H1 (cell line): Measurements from ENCODE around the gene MPZ. TPM values are rescaled to one million over a fixed set of nuclear protein-coding genes. Genes with fewer than 3 reads are reported as not detected.
"Not testable (repeated sequence)": the region's sequence is repeated elsewhere in the genome, so short reads cannot be mapped to it uniquely, and the experiment has no call there.

Experiments
- CTCF ChIA-PET: fragments of 300-600 bp; sonication (Branson Sonifier 250); formaldehyde crosslinking; loops from one replicate; lab custom pipeline; 2021; ENCODE audit not compliant: partially characterized antibody; lab: Charles Lee
- POLR2A ChIA-PET: fragments of 300-600 bp; sonication (Branson Sonifier 250); formaldehyde crosslinking; loops from one replicate; lab custom pipeline; 2021; ENCODE audit warnings: inconsistent platforms; ENCODE audit not compliant: partially characterized antibody; lab: Charles Lee
- DNase-seq, 2 experiments: peaks; one replicate each; pipeline versions ENCODE4 v3.0.0 to v3.0.0-alpha.2; 2010 to 2022; ENCODE audit warnings: low spot score in 2 of 2, low read depth in 1 of 2, mixed read lengths in 1 of 2
- FAIRE-seq: peaks from 2 replicates; lab custom pipeline; 2011; peaks lifted over from hg19 to GRCh38; lab: Jason Lieb, UNC
- H2AFZ ChIP-seq: 2 replicates; pipeline ENCODE4 v1.8.1; 2012; ENCODE audit warnings: low read length, inconsistent platforms
- H2AK5ac ChIP-seq: 2 replicates; pipeline ENCODE4 v1.6.1; 2013; ENCODE audit warnings: low read depth, low read length
- H2BK120ac ChIP-seq: replicated peaks from 2 replicates; pipeline ENCODE3; 2013; ENCODE audit warnings: low read depth, low read length, inconsistent platforms
- H2BK12ac ChIP-seq: 2 replicates; pipeline ENCODE4 v1.6.1; 2013; ENCODE audit warnings: low read depth, low read length
- H2BK15ac ChIP-seq: 2 replicates; pipeline ENCODE4 v1.6.1; 2013; ENCODE audit warnings: low read length
- H2BK20ac ChIP-seq: 2 replicates; pipeline ENCODE4 v1.6.1; 2013; ENCODE audit warnings: low read length
- H2BK5ac ChIP-seq: 2 replicates; pipeline ENCODE4 v1.6.1; 2013; ENCODE audit warnings: low read depth, low read length
- H3K14ac ChIP-seq: 2 replicates; pipeline ENCODE4 v1.6.1; 2013; ENCODE audit warnings: inconsistent platforms; ENCODE audit not compliant: insufficient read length
- H3K18ac ChIP-seq: 2 replicates; pipeline ENCODE4 v1.6.1; 2013; ENCODE audit warnings: low read length; ENCODE audit errors: extremely low read depth
- H3K23ac ChIP-seq: 2 replicates; pipeline ENCODE4 v1.6.1; 2013; ENCODE audit warnings: inconsistent platforms; ENCODE audit not compliant: insufficient read length
- H3K23me2 ChIP-seq: 2 replicates; pipeline ENCODE4 v1.6.1; 2013; ENCODE audit warnings: low read depth, low read length
- H3K27ac ChIP-seq: 2 replicates; pipeline ENCODE4 v1.6.1; 2011; ENCODE audit warnings: low read depth, low read length, inconsistent platforms
- H3K27me3 ChIP-seq, 4 experiments: replicated peaks in 1 of 4; 1 replicate in 1 of 4; 2 replicates in 3 of 4; pipeline versions ENCODE4 v1.6.1 to v1.8.1; 2011 to 2013; ENCODE audit warnings: low read length in 3 of 4, mild to moderate bottlenecking in 3 of 4, inconsistent platforms in 2 of 4, mixed read lengths in 2 of 4, moderate library complexity in 1 of 4; ENCODE audit not compliant: control insufficient read depth in 3 of 4, insufficient read depth in 3 of 4; ENCODE audit errors: extremely low read depth in 1 of 4
- H3K36me3 ChIP-seq, 4 experiments: 2 replicates each; pipeline versions ENCODE4 v1.6.1 to v1.8.1; 2011 to 2013; ENCODE audit warnings: mild to moderate bottlenecking in 4 of 4, low read length in 3 of 4, moderate library complexity in 2 of 4, control low read depth in 1 of 4, inconsistent platforms in 1 of 4; ENCODE audit not compliant: insufficient read depth in 4 of 4, control insufficient read depth in 2 of 4
- H3K4ac ChIP-seq: replicated peaks from 2 replicates; pipeline ENCODE3; 2013; ENCODE audit warnings: low read length, low read depth, mixed read lengths, inconsistent platforms; ENCODE audit not compliant: insufficient read length
- H3K4me1 ChIP-seq, 4 experiments: replicated peaks in 1 of 4; 1 replicate in 1 of 4; 2 replicates in 3 of 4; pipeline versions ENCODE4 v1.6.1 to v1.8.1; 2011 to 2013; ENCODE audit warnings: low read length in 3 of 4, inconsistent platforms in 2 of 4, mixed read lengths in 1 of 4; ENCODE audit not compliant: insufficient read depth in 4 of 4, control insufficient read depth in 3 of 4
- H3K4me2 ChIP-seq, 2 experiments: 2 replicates each; pipeline versions ENCODE4 v1.6.1 to v1.8.1; 2011 to 2013; ENCODE audit warnings: low read depth in 2 of 2, low read length in 2 of 2, control low read depth in 1 of 2, inconsistent platforms in 1 of 2, mild to moderate bottlenecking in 1 of 2; ENCODE audit not compliant: insufficient read depth in 1 of 2
- H3K4me3 ChIP-seq, 4 experiments: fragments of 200-600, 300-600 bp in 1 of 4; sonication (generic), shearing (Covaris generic), sonication (Bioruptor Twin) in 1 of 4; 2 replicates each; pipeline versions ENCODE4 v1.5.1 to v1.8.1; 2011 to 2016; ENCODE audit warnings: low read length in 4 of 4, low read depth in 3 of 4, control low read depth in 2 of 4, inconsistent platforms in 2 of 4, mild to moderate bottlenecking in 2 of 4, mixed read lengths in 1 of 4, moderate library complexity in 1 of 4; ENCODE audit not compliant: insufficient read depth in 2 of 4; ENCODE audit errors: extremely low read depth in 1 of 4
- H3K56ac ChIP-seq: replicated peaks from 2 replicates; pipeline ENCODE3; 2013; ENCODE audit warnings: low read depth, mild to moderate bottlenecking, mixed read lengths, low read length, inconsistent platforms; ENCODE audit not compliant: insufficient read length
- H3K79me1 ChIP-seq: 2 replicates; pipeline ENCODE4 v1.6.1; 2013; ENCODE audit warnings: low read depth, low read length, control low read depth
- H3K79me2 ChIP-seq, 2 experiments: 2 replicates each; pipeline versions ENCODE4 v1.6.1 to v1.8.1; 2012 to 2013; ENCODE audit warnings: low read length in 2 of 2, mild to moderate bottlenecking in 2 of 2, inconsistent platforms in 1 of 2; ENCODE audit not compliant: insufficient read depth in 2 of 2, control insufficient read depth in 1 of 2
- H3K9ac ChIP-seq, 4 experiments: replicated peaks in 1 of 4; 1 replicate in 1 of 4; 2 replicates in 3 of 4; pipeline versions ENCODE4 v1.6.1 to v1.8.1; 2011 to 2013; ENCODE audit warnings: low read depth in 3 of 4, low read length in 3 of 4, control low read depth in 2 of 4, mild to moderate bottlenecking in 2 of 4, moderate library complexity in 2 of 4, inconsistent platforms in 1 of 4; ENCODE audit errors: extremely low read depth in 1 of 4
- H3K9me3 ChIP-seq, 2 experiments: 2 replicates each; pipeline versions ENCODE4 v1.6.1 to v1.8.1; 2012 to 2013; ENCODE audit warnings: mild to moderate bottlenecking in 2 of 2, moderate library complexity in 2 of 2, control low read depth in 1 of 2, inconsistent platforms in 1 of 2, low read depth in 1 of 2, low read length in 1 of 2, mixed read lengths in 1 of 2; ENCODE audit not compliant: insufficient read depth in 2 of 2
- H4K20me1 ChIP-seq, 2 experiments: replicated peaks in 1 of 2; 2 replicates each; pipeline versions ENCODE3 to v1.8.1; 2011 to 2013; ENCODE audit warnings: inconsistent platforms in 2 of 2, low read length in 2 of 2, mild to moderate bottlenecking in 1 of 2; ENCODE audit not compliant: insufficient read depth in 2 of 2, control insufficient read depth in 1 of 2
- H4K5ac ChIP-seq: 2 replicates; pipeline ENCODE4 v1.6.1; 2013; ENCODE audit warnings: low read length, low read depth, mixed read lengths, inconsistent platforms; ENCODE audit not compliant: insufficient read length
- H4K8ac ChIP-seq: 2 replicates; pipeline ENCODE4 v1.8.0; 2013; ENCODE audit warnings: mild to moderate bottlenecking, moderate library complexity, low read length, inconsistent platforms; ENCODE audit not compliant: insufficient read depth; ENCODE audit errors: extremely low read depth
- H4K91ac ChIP-seq: replicated peaks from 2 replicates; pipeline ENCODE3; 2013; ENCODE audit warnings: low read length, mixed read lengths, inconsistent platforms; ENCODE audit not compliant: insufficient read length
- NANOG ChIP-seq: IDR thresholded peaks from 2 replicates; pipeline ENCODE4 v1.6.1; 2011; ENCODE audit warnings: low read length, low read depth, mild to moderate bottlenecking, inconsistent platforms; ENCODE audit not compliant: insufficient read depth, poor library complexity, severe bottlenecking
- WGBS, 2 experiments: shearing (Covaris generic) in 1 of 2; methylation state at CpG; one replicate each; pipeline versions ENCODE4 v1.1.6 to v1.1.7; 2013 to 2015; ENCODE audit warnings: low lambda C conversion rate in 2 of 2, mixed read lengths in 2 of 2, inconsistent platforms in 1 of 2, low coverage in 1 of 2, missing lambda C conversion rate in 1 of 2; ENCODE audit not compliant: insufficient replicate concordance in 2 of 2, insufficient coverage in 1 of 2, insufficient read length in 1 of 2; ENCODE audit errors: extremely low coverage in 1 of 2, missing lambda C conversion rate in 1 of 2; 5-methylcytosine and 5-hydroxymethylcytosine counted together
- polyA plus RNA-seq, 7 experiments: library from polyadenylated mRNA; depleted of rRNA in 3 of 7; stranded (reverse) in 5 of 7; unstranded in 2 of 7; fragments of >200 nt in 5 of 7; fragments of 200-250 nt in 2 of 7; gene quantifications; 1 replicate in 5 of 7; 2 replicates in 1 of 7; 4 replicates in 1 of 7; pipeline versions ENCODE4 v1.2.1 to v1.2.3, GENCODE V29; 2011 to 2013; ENCODE audit warnings: missing spikeins in 2 of 7, mixed read lengths in 2 of 7
- total RNA-seq: library from RNA; stranded (reverse); fragmentation: NEBNext Ultra II Directional; extraction: Animal tissue kit (Norgen Biotek cat#: 25700); gene quantifications from 2 replicates; pipeline ENCODE4 v1.2.1, GENCODE V29; 2021

Gene MPZ
- total and polyA plus RNA-seq, 2 of the 8 experiments (the other 6 are each of a cell fraction or from before 2014, with no cell fraction given), result 4.1 to 5.1 TPM

DNA sequence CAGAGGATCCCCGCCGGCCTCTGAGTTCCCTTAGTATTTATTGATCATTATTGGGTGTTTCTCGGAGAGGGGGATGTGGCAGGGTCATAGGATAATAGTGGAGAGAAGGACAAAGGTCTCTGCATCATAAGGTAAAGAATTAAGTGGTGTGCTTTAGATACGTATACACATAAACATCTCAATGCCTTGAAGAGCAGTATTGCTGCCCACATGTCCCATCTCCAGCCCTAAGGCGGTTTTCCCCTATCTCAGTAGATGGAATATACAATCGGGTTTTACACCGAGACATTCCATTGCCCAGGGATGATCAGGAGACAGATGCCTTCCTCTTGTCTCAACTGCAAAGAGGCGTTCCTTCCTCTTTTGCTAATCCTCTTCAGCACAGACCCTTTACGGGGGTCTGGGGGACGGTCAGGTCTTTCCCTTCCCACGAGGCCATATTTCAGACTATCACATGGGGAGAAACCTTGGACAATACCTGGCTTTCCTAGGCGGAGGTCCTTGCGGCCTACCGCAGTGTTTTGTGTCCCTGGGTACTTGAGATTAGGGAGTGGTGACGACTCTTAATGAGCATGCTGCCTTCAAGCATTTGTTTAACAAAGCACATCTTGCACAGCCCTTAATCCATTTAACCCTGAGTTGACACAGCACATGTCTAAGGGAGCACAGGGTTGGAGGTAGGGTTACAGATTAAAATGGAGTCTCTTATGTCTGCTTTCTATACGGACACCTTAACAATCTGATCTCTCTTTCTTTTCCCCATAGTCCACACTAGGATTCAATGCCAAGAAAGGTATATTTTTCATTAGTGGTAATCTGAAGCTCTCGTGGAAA is 6.3 kb upstream of the MPZ start:
- H3K18ac ChIP-seq, H3K9ac ChIP-seq, H3K23ac ChIP-seq, H2AK5ac ChIP-seq, FAIRE-seq, H2BK5ac ChIP-seq, CTCF ChIA-PET, DNase-seq, H3K56ac ChIP-seq, H2AFZ ChIP-seq, H2BK20ac ChIP-seq, H3K9me3 ChIP-seq, H4K20me1 ChIP-seq, H3K27me3 ChIP-seq, H2BK12ac ChIP-seq, H4K5ac ChIP-seq, H3K14ac ChIP-seq, H4K91ac ChIP-seq, H3K27ac ChIP-seq, H3K23me2 ChIP-seq, H3K79me1 ChIP-seq, H2BK15ac ChIP-seq: not testable (repeated sequence)
- H3K4me2 ChIP-seq, result peak overlapping the region in 1 of 2 experiments; percentile 77
- peaks cover 0 to 37% of the 10 kb centered on the region in 2 experiments; a peak in 2 of 4 replicates for H3K79me2 ChIP-seq
- H3K4me3 ChIP-seq, result peak overlapping the region in 2 of 4 experiments; percentile 9 to 96; a peak in 3 of 8 replicates
- peak; percentile 28 for TF ChIP-seq NANOG
- TF ChIP-seq, all 59 proteins: peak for 1; not testable (repeated sequence) for 58
- POLR2A ChIA-PET, H4K8ac ChIP-seq, H3K36me3 ChIP-seq, H3K4ac ChIP-seq, H2BK120ac ChIP-seq, H3K4me1 ChIP-seq: not testable (repeated sequence)
- WGBS, 2 experiments, result 78% methylated on average over 17 of the region's 17 CpGs; no CpG with 5 or more reads in 1 of the 2 experiments
